A549 treated with Mapracorat at 1 μM for 4 hours (cell line): ENCODE results near the gene WDR91. TPM values are rescaled to one million over a fixed set of nuclear protein-coding genes. Genes with fewer than 3 reads are reported as not detected.

Experiments
- total RNA-seq: library from RNA; stranded (reverse); fragments of 200-300 nt; extraction: Qiagen RNA extraction; gene quantifications from 5 replicates; pipeline ENCODE4 v1.2.3, GENCODE V29; 2022

WDR91 gene
- total RNA-seq: 6.1 to 8.0 TPM (median 7.5 TPM) in 5 replicates

DNA sequence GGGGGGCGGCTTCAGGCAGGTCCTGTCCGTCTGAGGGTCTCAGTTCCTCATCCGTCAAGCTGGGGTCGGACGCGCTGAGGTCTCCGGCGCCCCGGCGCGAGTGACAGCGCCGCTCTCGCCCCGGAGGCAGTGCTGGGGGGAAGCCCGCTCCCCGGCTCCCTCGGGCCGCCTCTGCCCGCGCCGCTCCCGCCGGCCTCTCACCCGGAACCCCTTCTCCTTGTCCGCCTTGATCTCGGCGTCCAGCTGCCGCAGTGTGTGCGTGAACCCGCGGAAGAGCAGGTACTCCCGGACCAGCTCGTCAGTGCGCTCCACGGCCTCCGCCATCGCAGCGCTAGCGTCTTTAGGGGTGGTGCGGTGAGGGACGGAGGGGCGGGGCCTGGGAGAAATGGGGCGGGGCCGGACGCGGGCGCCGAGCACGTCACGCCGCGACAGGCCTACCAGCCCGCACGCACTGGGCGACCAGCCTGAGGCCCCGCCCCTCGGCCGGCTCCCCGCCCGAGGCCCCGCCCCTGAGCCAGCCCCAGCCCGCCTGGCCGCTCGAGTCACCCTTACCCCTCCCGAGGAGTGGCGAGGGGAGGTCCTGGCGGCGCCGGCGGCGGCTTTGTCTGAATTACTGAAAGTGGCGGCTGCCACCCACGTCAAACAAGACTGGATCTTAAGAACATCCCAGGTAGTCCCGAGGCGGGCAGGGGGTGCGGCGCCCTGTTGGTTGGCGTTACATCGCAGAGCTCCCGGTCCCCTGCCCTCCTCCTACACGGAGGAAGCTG lies at the start of gene WDR91:
TSS of gene WDR91 (minus strand) at position 348 of the 767 bp plus-strand sequence. CDS start at position 324, 24 bp downstream.

DNA sequence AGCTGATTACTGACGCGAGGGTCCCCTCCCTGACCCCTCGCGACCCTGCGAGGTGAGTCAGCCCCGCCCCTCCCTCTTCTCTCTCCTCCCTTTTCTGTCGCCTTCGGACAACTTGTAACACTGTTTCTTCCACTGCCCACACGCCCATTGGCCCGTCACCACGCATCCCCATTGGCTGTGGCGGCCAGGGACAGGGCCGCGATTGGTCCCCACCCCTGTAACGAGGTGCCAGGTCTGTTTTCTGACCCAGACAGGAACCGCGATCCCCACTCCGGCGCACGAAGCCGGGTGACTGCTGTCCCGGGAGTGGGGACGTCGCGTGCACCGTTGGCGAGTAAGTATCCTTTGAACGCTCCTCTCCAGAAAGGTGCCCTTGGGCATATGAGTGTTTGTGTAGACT lies 22.2 kb upstream of the WDR91 start, which contains the start of gene STRA8:
TSS of gene STRA8 (plus strand) at position 269 of the 400 bp plus-strand sequence. CDS start 6,687 bp downstream, outside the sequence.

DNA sequence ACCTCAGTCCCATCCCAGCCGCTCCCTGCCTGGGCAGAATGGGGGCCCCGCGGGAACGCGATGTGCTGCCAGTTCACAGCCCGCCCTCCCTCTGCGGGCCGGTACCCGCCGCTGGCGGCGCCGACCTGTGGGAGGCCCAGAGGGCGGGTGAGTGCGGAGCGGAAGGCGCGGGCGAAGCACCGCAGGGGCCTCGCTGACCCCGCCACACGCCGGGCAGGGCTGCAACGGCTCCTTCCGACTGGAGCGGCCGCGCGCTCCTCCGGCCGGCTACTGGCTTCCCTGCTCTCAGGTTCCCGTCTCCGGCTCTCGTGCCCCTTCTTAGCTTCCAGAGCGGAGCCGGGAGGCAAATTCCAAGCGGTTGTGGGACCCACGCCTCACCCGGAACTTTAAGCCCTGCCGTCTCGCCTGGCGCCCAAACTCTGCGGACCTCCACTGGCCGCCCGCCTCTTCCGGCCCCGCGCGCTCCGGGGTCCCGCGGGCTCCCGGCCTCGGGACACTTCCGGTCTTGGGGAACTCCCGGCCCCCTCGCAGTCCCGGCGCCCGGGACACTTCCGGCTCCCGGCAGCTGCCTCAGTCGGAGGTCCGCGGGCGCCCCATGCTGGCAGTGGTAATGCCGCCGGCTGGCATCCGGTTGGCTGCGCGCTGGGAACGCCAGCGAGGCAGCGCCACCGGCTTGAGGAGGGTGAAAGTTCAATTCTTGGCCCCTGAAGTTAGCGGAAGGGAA lies 40.9 kb downstream of the WDR91 start, which contains the start of gene CYREN:
TSS of gene CYREN (minus strand) at position 434 of the 724 bp plus-strand sequence. CDS start 1,785 bp downstream, outside the sequence.

DNA sequence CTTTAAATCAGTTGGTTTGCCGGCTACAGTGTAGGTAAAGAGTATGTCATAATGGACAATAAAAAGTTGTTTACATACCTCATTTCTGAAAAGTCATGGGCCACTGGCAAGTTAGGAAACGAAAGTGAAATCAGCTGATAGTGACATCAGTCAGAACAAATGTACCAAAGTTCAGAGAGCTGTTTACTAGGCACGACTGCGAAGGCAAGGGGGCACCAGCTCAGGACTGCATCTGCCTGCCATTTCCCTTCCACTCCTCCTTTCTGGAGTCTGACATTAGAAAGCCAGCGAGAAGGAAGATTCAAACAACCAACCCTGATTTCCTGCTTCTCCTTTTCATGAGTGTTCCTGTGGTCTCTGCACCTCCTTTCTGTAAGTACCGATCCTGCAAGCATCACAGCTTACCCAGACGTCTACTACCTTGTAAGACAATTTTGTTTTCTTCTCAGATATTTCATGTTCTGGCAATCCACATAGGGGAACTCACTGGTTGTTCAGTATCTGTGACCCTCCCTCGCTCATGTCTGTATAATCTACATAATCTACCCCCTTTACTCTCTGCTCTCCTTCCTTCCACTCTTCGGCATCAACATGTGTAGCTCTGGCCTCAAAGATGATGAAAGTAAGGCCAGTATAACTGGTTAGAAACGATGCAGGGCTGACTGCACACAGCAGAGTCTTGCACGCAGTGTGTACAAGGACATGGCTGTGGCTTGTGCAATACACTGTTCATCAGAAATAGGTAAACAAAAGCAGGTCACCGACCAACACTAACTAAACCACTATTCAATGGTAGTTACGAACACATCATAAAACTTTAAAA lies 63.2 kb downstream of the WDR91 start, which contains the start of gene TMEM140:
TSS of gene TMEM140 (plus strand) at position 174 of the 823 bp plus-strand sequence. CDS start 16,370 bp downstream, outside the sequence.

Other genes starting within 250 kb of the WDR91 start
- gene AGBL3, start 225.0 kb downstream of the WDR91 start, total RNA-seq: 0.59 to 1.9 TPM (median 1.5 TPM) in 5 replicates
- gene TMEM140, start 63.5 kb downstream of the WDR91 start, total RNA-seq: 0.95 to 1.2 TPM (median 1.0 TPM) in 5 replicates
- gene CYREN, start 40.8 kb downstream of the WDR91 start, total RNA-seq: 68.5 to 86.1 TPM (median 79.1 TPM) in 5 replicates
- gene STRA8, start 22.3 kb upstream of the WDR91 start, total RNA-seq: not detected in 5 replicates